NCI-H146 (cell line): ENCODE data around the gene KLK3.
A peak's percentile ranks its signal among the peaks of the same experiment; 100 is the strongest.

ENCODE experiments used
- DNase-seq: peaks from one replicate; lab custom pipeline; 2025; lab: John Stamatoyannopoulos, UW

KLK3 gene

DNA sequence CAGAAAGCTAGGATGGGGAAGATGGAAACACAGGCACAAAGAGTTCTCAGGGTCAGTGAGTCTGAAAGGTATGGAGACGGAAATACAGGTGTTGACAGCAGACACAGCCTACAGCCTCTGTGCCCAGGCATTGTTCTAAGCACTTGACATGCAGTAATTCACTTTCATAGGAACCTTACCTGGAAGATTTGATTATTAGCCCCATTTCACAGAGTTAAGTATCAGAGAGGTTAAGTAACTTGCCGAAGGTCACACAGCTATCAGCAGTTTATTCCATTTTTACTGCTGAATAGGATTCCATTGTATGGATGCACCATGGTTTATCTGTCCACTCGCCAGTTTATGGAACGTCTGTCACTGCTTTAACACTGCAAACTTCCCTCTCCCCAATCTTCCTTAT lies 43.3 kb downstream of the KLK3 start:
- DNase-seq = no peak

DNA sequence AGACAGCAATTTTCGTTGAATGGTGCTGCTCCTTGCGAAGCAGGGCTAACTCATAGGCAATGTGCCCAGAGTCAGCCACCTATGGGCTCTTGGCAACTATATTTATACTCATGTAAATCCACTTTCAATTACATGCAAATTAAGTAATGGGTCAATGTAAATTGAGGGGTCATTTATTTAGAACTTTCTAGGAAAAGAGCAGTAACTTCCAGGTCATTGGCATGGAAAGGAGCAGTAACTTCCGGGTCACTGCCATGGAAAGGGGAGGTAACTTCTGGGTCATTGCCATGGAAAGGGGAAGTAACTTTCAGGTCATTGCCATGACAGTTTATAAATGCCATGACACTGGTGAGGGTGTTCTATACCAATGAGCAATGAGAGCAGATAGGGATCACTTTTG lies 44.9 kb downstream of the KLK3 start:
- no peak for DNase-seq

DNA sequence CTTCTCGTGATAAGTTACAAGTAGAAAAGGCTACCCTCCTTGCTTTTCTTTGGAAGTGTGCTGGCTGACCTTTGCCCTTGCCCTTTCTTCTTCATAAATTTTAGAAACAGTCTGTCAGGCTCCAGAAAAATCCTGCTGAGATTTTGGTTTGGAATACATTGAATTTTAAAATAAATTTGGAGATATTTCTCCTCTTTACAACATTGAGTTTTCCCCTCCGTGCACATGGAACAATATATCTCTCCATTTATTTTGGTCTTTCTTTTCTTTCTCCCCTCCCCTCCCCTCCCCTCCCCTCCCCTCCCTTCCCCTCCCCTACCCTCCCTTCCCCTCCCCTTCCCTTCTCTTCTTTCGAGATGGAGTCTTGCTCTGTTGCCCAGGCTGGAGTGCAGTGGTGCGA lies 47.9 kb downstream of the KLK3 start:
- DNase-seq = no peak

DNA sequence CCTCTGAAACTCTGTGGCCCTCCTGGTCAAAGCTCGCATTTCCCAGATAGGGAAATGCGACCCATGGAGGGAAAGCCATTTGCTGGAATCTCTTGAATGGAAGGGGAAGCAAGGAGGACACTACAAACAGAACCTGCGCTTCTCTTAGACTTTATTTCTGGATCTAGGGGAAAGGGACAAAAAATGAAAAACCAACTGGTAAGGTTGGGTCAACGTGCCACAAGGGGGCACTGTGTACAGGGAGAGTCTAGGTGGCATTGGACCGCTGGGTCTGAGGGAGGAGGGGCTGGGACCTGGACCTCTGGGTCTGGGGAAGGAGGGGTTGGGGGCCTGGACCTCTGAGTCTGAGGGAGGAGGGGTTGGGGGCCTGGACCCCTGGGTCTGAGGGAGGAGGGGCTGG lies 51.5 kb downstream of the KLK3 start:
- peak; percentile 47 for DNase-seq

DNA sequence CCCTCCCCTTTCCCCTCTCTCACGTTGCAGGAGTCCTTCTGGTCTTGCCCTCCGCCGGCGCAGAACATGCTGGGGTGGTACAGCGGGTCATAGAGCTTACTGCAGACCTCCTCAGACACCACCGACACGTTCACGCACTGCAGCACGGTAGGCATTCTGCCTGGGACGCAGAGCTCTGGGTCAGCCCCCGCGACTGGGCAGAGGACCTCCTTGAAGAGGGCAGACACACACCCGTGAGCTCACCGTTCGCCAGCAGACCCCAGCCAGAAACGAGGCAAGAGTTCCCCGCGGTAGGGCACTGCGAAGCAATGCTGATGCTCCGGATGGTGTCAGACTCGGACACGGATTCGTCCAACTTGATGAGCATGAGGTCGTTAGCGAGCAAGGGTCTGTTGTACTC lies 53.6 kb downstream of the KLK3 start:
- DNase-seq = no peak

DNA sequence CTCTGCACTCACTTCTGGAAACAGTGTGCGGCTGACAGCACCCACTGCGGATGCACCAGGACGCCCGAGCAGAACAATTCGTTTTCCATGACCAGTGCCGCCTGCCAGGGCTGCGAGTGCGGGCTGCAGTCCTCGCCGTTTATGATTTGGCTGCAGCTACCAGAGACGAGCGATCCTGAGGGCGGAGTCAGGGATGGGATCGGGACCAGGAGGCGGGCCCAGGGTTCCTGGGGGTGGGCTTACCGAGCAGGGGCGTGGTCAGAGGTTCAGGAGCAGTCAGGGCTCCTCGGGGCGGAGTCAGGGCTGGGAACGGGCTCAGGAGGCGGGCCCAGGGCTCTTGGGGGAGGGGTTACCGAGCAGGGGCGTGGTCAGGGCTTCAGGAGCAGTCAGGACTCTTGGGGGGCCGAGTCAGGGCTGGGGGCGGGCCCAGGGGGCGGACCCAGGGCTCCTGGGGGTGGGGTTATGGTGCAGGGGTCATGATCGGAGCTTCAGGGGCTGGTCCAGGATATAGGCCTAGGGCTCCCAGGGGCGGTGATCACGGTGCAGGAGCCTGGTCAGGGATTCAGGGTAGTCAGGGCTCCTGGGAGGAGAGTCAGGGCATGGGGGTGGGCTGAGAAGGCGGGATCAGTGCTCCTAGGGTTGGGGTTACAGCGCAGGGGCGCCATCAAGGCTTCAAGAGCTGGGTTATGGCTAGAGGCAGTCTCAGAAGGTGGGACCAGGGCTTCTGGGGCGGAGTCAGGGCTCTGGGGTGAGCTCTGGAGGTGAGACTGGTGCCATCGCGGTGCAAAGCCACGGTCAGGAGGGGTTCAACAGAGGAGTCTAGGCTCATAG lies 54.7 kb downstream of the KLK3 start:
- peak; percentile 84 for DNase-seq
